Measurements from ENCODE around the gene ACTR1B.

The ACTR1B gene

GRCh38 chr2:97664636-97664970 lies 759 bp upstream of the ACTR1B start:
- Histone ChIP-seq H2BK15ac (ENCODE audit: low read depth, poor library complexity, severe bottlenecking) (no peak overlapping the region), H3K4me2 (ENCODE audit: low read length, poor library complexity, severe bottlenecking) (peak overlapping the region; percentile 80), H3K18ac (ENCODE audit: low read depth in 1 of 2, low read length in 2 of 2) (no peak overlapping the region), H3K23ac (ENCODE audit: low read length in 2 of 2) (no peak overlapping the region), H2BK120ac (ENCODE audit: low read depth, low read length) (no peak overlapping the region), H3K4me3 (ENCODE audit: insufficient read depth in 1 of 2, low read depth in 1 of 2, low read length in 2 of 2) (peak overlapping the region; percentile 72 to 88), H3K4me1 (ENCODE audit: control insufficient read depth, insufficient read depth, low read depth, low read length) (peaks cover 26% of the 10 kb centered on the region), H4K91ac (ENCODE audit: low read length) (no peak overlapping the region), H2AFZ (ENCODE audit: low read depth, low read length) (no peak overlapping the region), H4K8ac (ENCODE audit: low read length) (no peak overlapping the region), H3K79me1 (replicated peaks; ENCODE audit: low read length, poor library complexity, severe bottlenecking) (peaks cover 7% of the 10 kb centered on the region), H3K4ac (ENCODE audit: low read depth in 1 of 2, low read length in 2 of 2) (no peak overlapping the region), H3K36me3 (ENCODE audit: control insufficient read depth in 1 of 2, insufficient read depth in 2 of 2, low read depth in 1 of 2, low read length in 2 of 2) (peaks cover 0 to 8% of the 10 kb centered on the region in 2 experiments), H3K9ac (ENCODE audit: low read length) (peak overlapping the region; percentile 97), H3K27me3 (ENCODE audit: control insufficient read depth in 1 of 2, insufficient read depth in 1 of 2, low read length in 2 of 2) (no peaks in the 10 kb centered on the region), H3K14ac (ENCODE audit: low read length in 2 of 2) (no peak overlapping the region), H2BK12ac (ENCODE audit: low read length in 2 of 2) (no peak overlapping the region), H3K9me3 (ENCODE audit: control insufficient read depth, low read length) (no peaks in the 10 kb centered on the region), H3K27ac (ENCODE audit: low read length, poor library complexity, severe bottlenecking) (peak overlapping the region; percentile 98), H2AK5ac (ENCODE audit: low read length, severe bottlenecking) (no peak overlapping the region), H2BK5ac (ENCODE audit: low read depth, low read length, poor library complexity, severe bottlenecking) (no peak overlapping the region)
- DNase-seq: no peak
- 14% methylated on average over 21 of the region's 21 CpGs for WGBS

- Histone ChIP-seq H3K18ac (ENCODE audit: low read depth in 1 of 2, low read length in 2 of 2) (peak overlapping the region; percentile 75 to 82), H3K36me3 (ENCODE audit: control insufficient read depth in 1 of 2, insufficient read depth in 2 of 2, low read depth in 1 of 2, low read length in 2 of 2) (peaks cover 7 to 18% of the 10 kb centered on the region in 2 experiments), H3K27ac (ENCODE audit: low read length, poor library complexity, severe bottlenecking) (peak overlapping the region; percentile 96), H4K91ac (ENCODE audit: low read length) (no peak overlapping the region), H2AK5ac (ENCODE audit: low read length, severe bottlenecking) (no peak overlapping the region), H3K4me3 (ENCODE audit: insufficient read depth in 1 of 2, low read depth in 1 of 2, low read length in 2 of 2) (peak overlapping the region; percentile 76 to 88), H3K27me3 (ENCODE audit: control insufficient read depth in 1 of 2, insufficient read depth in 1 of 2, low read length in 2 of 2) (no peaks in the 10 kb centered on the region), H3K14ac (ENCODE audit: low read length in 2 of 2) (no peak overlapping the region), H3K79me1 (replicated peaks; ENCODE audit: low read length, poor library complexity, severe bottlenecking) (peaks cover 17% of the 10 kb centered on the region), H2BK120ac (ENCODE audit: low read depth, low read length) (peak overlapping the region; percentile 96), H3K4ac (ENCODE audit: low read depth in 1 of 2, low read length in 2 of 2) (peak overlapping the region; percentile 21 to 24), H2BK5ac (ENCODE audit: low read depth, low read length, poor library complexity, severe bottlenecking) (peak overlapping the region; percentile 95), H3K9me3 (ENCODE audit: control insufficient read depth, low read length) (no peaks in the 10 kb centered on the region), H3K4me1 (ENCODE audit: control insufficient read depth, insufficient read depth, low read depth, low read length) (peaks cover 26% of the 10 kb centered on the region), H2BK12ac (ENCODE audit: low read length in 2 of 2) (no peak overlapping the region), H3K23ac (ENCODE audit: low read length in 2 of 2) (no peak overlapping the region), H3K9ac (ENCODE audit: low read length) (peak overlapping the region; percentile 92), H4K8ac (ENCODE audit: low read length) (no peak overlapping the region), H2AFZ (ENCODE audit: low read depth, low read length) (peak overlapping the region; percentile 64), H3K4me2 (ENCODE audit: low read length, poor library complexity, severe bottlenecking) (peak overlapping the region; percentile 70), H2BK15ac (ENCODE audit: low read depth, poor library complexity, severe bottlenecking) (peak overlapping the region; percentile 99)
- WGBS: 2% methylated on average over 32 of the region's 46 CpGs
- DNase-seq: no peak
Observed at GRCh38 chr2:97663626-97663961, 250 bp downstream of the ACTR1B start.

GRCh38 chr2:97662895-97663625 lies 784 bp downstream of the ACTR1B start:
- Histone ChIP-seq H3K4ac (ENCODE audit: low read depth in 1 of 2, low read length in 2 of 2) (peak overlapping the region; percentile 30 to 83), H3K18ac (ENCODE audit: low read depth in 1 of 2, low read length in 2 of 2) (peak overlapping the region; percentile 75 to 82), H2AK5ac (ENCODE audit: low read length, severe bottlenecking) (no peak overlapping the region), H2BK5ac (ENCODE audit: low read depth, low read length, poor library complexity, severe bottlenecking) (peak overlapping the region; percentile 95), H3K4me3 (ENCODE audit: insufficient read depth in 1 of 2, low read depth in 1 of 2, low read length in 2 of 2) (peak overlapping the region; percentile 76 to 88), H4K8ac (ENCODE audit: low read length) (peak overlapping the region; percentile 61), H3K4me1 (ENCODE audit: control insufficient read depth, insufficient read depth, low read depth, low read length) (peaks cover 26% of the 10 kb centered on the region), H3K36me3 (ENCODE audit: control insufficient read depth in 1 of 2, insufficient read depth in 2 of 2, low read depth in 1 of 2, low read length in 2 of 2) (peaks cover 13 to 23% of the 10 kb centered on the region in 2 experiments), H2BK12ac (ENCODE audit: low read length in 2 of 2) (peak overlapping the region; percentile 0 to 59), H3K9me3 (ENCODE audit: control insufficient read depth, low read length) (no peaks in the 10 kb centered on the region), H4K91ac (ENCODE audit: low read length) (peak overlapping the region; percentile 52), H3K14ac (ENCODE audit: low read length in 2 of 2) (peak overlapping the region in 1 of 2 experiments; percentile 2), H2BK15ac (ENCODE audit: low read depth, poor library complexity, severe bottlenecking) (peak overlapping the region; percentile 99), H3K23ac (ENCODE audit: low read length in 2 of 2) (no peak overlapping the region), H3K9ac (ENCODE audit: low read length) (peak overlapping the region; percentile 92), H2AFZ (ENCODE audit: low read depth, low read length) (peak overlapping the region; percentile 10), H3K27ac (ENCODE audit: low read length, poor library complexity, severe bottlenecking) (peak overlapping the region; percentile 96), H3K4me2 (ENCODE audit: low read length, poor library complexity, severe bottlenecking) (peak overlapping the region; percentile 70), H3K27me3 (ENCODE audit: control insufficient read depth in 1 of 2, insufficient read depth in 1 of 2, low read length in 2 of 2) (no peaks in the 10 kb centered on the region), H2BK120ac (ENCODE audit: low read depth, low read length) (peak overlapping the region; percentile 96), H3K79me1 (replicated peaks; ENCODE audit: low read length, poor library complexity, severe bottlenecking) (peaks cover 23% of the 10 kb centered on the region)
- DNase-seq: peak; percentile 92
- 0% methylated on average over 23 of the region's 24 CpGs for WGBS

DNA sequence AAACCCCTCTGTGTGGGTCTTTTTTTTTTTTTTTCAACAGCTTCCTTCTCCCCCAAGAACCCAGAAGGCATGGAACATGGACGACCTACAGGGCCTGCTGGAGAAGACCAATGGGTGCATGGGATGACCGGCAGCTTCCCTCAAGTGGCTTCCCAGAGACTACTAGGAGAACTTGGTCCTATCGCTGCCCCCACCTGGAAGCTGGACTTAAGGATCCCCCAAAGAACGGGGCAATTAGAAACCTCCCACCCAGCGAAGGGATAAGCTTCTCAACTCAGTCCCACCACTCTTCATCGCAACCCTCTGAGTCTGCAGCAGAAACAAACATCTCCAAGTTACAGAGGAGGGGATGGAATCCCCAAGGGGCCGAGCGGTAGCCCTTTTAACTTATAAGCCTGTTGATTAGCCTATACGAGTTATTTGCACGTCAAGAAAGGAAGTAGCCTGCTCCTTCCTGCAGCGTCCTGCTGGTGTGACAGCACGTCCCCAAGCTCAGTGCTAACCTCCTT lies 1.4 kb downstream of the ACTR1B start:
- peaks cover 26% of the 10 kb centered on the region for H3K4me1 ChIP-seq (ENCODE audit: control insufficient read depth, insufficient read depth, low read depth, low read length)
- peaks cover 24% of the 10 kb centered on the region for H3K79me1 ChIP-seq (replicated peaks; ENCODE audit: low read length, poor library complexity, severe bottlenecking)
- H4K91ac ChIP-seq (ENCODE audit: low read length): no peak overlapping the region
- no peak overlapping the region for H3K23ac ChIP-seq (ENCODE audit: low read length in 2 of 2)
- no peak overlapping the region for H2AK5ac ChIP-seq (ENCODE audit: low read length, severe bottlenecking)
- WGBS: 19% methylated on average over 12 of the region's 12 CpGs
- peak overlapping the region; percentile 10 for H2AFZ ChIP-seq (ENCODE audit: low read depth, low read length)
- H2BK15ac ChIP-seq (ENCODE audit: low read depth, poor library complexity, severe bottlenecking): no peak overlapping the region
- H3K27me3 ChIP-seq (ENCODE audit: control insufficient read depth in 1 of 2, insufficient read depth in 1 of 2, low read length in 2 of 2): no peaks in the 10 kb centered on the region
- H2BK12ac ChIP-seq (ENCODE audit: low read length in 2 of 2): no peak overlapping the region
- H4K8ac ChIP-seq (ENCODE audit: low read length): no peak overlapping the region
- peaks cover 19 to 29% of the 10 kb centered on the region in 2 experiments for H3K36me3 ChIP-seq (ENCODE audit: control insufficient read depth in 1 of 2, insufficient read depth in 2 of 2, low read depth in 1 of 2, low read length in 2 of 2)
- peak overlapping the region; percentile 24 to 49 for H3K18ac ChIP-seq (ENCODE audit: low read depth in 1 of 2, low read length in 2 of 2)
- no peak for DNase-seq
- peak overlapping the region; percentile 96 for H3K27ac ChIP-seq (ENCODE audit: low read length, poor library complexity, severe bottlenecking)
- no peak overlapping the region for H2BK120ac ChIP-seq (ENCODE audit: low read depth, low read length)
- peak overlapping the region; percentile 66 to 78 for H3K4ac ChIP-seq (ENCODE audit: low read depth in 1 of 2, low read length in 2 of 2)
- H2BK5ac ChIP-seq (ENCODE audit: low read depth, low read length, poor library complexity, severe bottlenecking): peak overlapping the region; percentile 24
- H3K14ac ChIP-seq (ENCODE audit: low read length in 2 of 2): peak overlapping the region in 1 of 2 experiments; percentile 11
- H3K9me3 ChIP-seq (ENCODE audit: control insufficient read depth, low read length): no peaks in the 10 kb centered on the region
- peak overlapping the region; percentile 70 for H3K4me2 ChIP-seq (ENCODE audit: low read length, poor library complexity, severe bottlenecking)
- peak overlapping the region; percentile 92 for H3K9ac ChIP-seq (ENCODE audit: low read length)
- peak overlapping the region; percentile 49 to 88 for H3K4me3 ChIP-seq (ENCODE audit: insufficient read depth in 1 of 2, low read depth in 1 of 2, low read length in 2 of 2)

Measured in mesenchymal stem cell (in vitro differentiated cells and primary cell).